NB4 (cell line): ENCODE data around the gene KPNB1.

Experiments used
- POLR2A ChIP-seq: IDR thresholded peaks from 2 replicates; pipeline ENCODE4 v1.6.1; 2011; ENCODE audit warnings: mild to moderate bottlenecking; ENCODE audit not compliant: insufficient read length; ENCODE audit errors: extremely low read depth
- TF ChIP-seq, protein P1 (sequence below): IDR thresholded peaks from one replicate; pipeline ENCODE4 v1.5.1; 2012; ENCODE audit warnings: low read depth, low read length

DNA sequence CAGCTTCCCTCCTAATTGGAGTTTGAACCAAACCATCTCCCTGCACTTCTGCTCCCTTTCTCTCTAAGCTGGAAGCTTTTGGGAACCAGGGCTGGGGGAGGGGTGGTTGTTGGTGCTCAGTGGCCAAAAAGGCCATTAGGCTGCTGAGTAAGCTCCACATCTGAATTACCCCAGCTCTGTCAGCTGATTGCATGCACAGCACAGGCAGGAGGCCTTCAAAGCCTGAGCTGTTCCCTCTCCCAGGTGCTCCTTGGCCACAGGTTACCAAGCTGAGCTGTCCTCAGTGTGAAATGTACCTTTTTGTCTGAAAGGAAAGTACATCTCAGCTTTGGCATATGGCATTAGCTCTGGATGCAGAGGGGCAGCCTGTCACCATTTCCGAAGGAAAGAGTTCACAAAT is 38.0 kb downstream of the KPNB1 start:
- no peak for TF ChIP-seq POLR2A
- TF ChIP-seq, protein P1, sequence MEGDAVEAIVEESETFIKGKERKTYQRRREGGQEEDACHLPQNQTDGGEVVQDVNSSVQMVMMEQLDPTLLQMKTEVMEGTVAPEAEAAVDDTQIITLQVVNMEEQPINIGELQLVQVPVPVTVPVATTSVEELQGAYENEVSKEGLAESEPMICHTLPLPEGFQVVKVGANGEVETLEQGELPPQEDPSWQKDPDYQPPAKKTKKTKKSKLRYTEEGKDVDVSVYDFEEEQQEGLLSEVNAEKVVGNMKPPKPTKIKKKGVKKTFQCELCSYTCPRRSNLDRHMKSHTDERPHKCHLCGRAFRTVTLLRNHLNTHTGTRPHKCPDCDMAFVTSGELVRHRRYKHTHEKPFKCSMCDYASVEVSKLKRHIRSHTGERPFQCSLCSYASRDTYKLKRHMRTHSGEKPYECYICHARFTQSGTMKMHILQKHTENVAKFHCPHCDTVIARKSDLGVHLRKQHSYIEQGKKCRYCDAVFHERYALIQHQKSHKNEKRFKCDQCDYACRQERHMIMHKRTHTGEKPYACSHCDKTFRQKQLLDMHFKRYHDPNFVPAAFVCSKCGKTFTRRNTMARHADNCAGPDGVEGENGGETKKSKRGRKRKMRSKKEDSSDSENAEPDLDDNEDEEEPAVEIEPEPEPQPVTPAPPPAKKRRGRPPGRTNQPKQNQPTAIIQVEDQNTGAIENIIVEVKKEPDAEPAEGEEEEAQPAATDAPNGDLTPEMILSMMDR = no peak
